ENCODE data around the gene IGF1R.

The IGF1R gene

GRCh38 chr15:98723195-98723594 is 74.9 kb downstream of the IGF1R start:
- DNase-seq (ENCODE audit: insufficient read length, low spot score) (no peak), FAIRE-seq (no peak)

GRCh38 chr15:98724048-98724447 is 75.7 kb downstream of the IGF1R start:
- DNase-seq (ENCODE audit: insufficient read length, low spot score): no peak
- FAIRE-seq: no peak

GRCh38 chr15:98724494-98724893 is 76.2 kb downstream of the IGF1R start:
- no peak for FAIRE-seq
- no peak for DNase-seq (ENCODE audit: insufficient read length, low spot score)

- DNase-seq (ENCODE audit: insufficient read length, low spot score): no peak
- FAIRE-seq: no peak
Observed at GRCh38 chr15:98725874-98726273, 77.5 kb downstream of the IGF1R start.

- FAIRE-seq (no peak), DNase-seq (ENCODE audit: insufficient read length, low spot score) (no peak)
Observed at GRCh38 chr15:98727115-98728040, 79.0 kb downstream of the IGF1R start.

- DNase-seq (ENCODE audit: insufficient read length, low spot score) (no peak), FAIRE-seq (no peak)
Observed at GRCh38 chr15:98728082-98728810, 79.9 kb downstream of the IGF1R start.

- DNase-seq (ENCODE audit: insufficient read length, low spot score) (no peak), FAIRE-seq (no peak)
Observed at GRCh38 chr15:98728811-98729160, 80.4 kb downstream of the IGF1R start.

GRCh38 chr15:98729446-98730042 is 81.2 kb downstream of the IGF1R start:
- FAIRE-seq (no peak), DNase-seq (ENCODE audit: insufficient read length, low spot score) (no peak)

- DNase-seq (ENCODE audit: insufficient read length, low spot score): no peak
- FAIRE-seq: no peak
Observed at GRCh38 chr15:98730860-98731711, 82.7 kb downstream of the IGF1R start.

- no peak for DNase-seq (ENCODE audit: insufficient read length, low spot score)
- FAIRE-seq: no peak
Observed at GRCh38 chr15:98731712-98732450, 83.5 kb downstream of the IGF1R start.

GRCh38 chr15:98733098-98733497 is 84.8 kb downstream of the IGF1R start:
- DNase-seq (ENCODE audit: insufficient read length, low spot score): no peak
- FAIRE-seq: no peak

- DNase-seq (ENCODE audit: insufficient read length, low spot score) (no peak), FAIRE-seq (no peak)
Observed at GRCh38 chr15:98734466-98735199, 86.3 kb downstream of the IGF1R start.

- no peak for FAIRE-seq
- no peak for DNase-seq (ENCODE audit: insufficient read length, low spot score)
Observed at GRCh38 chr15:98735304-98735703, 87.0 kb downstream of the IGF1R start.

- DNase-seq (ENCODE audit: insufficient read length, low spot score): no peak
- no peak for FAIRE-seq
Observed at GRCh38 chr15:98735895-98736617, 87.7 kb downstream of the IGF1R start.

- DNase-seq (ENCODE audit: insufficient read length, low spot score): no peak
- no peak for FAIRE-seq
Observed at GRCh38 chr15:98737159-98737558, 88.8 kb downstream of the IGF1R start.

GRCh38 chr15:98737721-98738120 is 89.4 kb downstream of the IGF1R start:
- no peak for FAIRE-seq
- no peak for DNase-seq (ENCODE audit: insufficient read length, low spot score)

- DNase-seq (ENCODE audit: insufficient read length, low spot score) (no peak), FAIRE-seq (no peak)
Observed at GRCh38 chr15:98738689-98739401, 90.5 kb downstream of the IGF1R start.

- FAIRE-seq (no peak), DNase-seq (ENCODE audit: insufficient read length, low spot score) (no peak)
Observed at GRCh38 chr15:98740295-98740694, 92.0 kb downstream of the IGF1R start.
